Activated T-helper 1 cell treated with Interleukin-2 at 50 U/mL for 16 hours (primary cell): ENCODE results near the gene COL27A1.

Experiments
- DNase-seq: peaks from one replicate; pipeline ENCODE4 v3.0.0-alpha.2; 2020; ENCODE audit warnings: low read depth

Gene COL27A1

DNA sequence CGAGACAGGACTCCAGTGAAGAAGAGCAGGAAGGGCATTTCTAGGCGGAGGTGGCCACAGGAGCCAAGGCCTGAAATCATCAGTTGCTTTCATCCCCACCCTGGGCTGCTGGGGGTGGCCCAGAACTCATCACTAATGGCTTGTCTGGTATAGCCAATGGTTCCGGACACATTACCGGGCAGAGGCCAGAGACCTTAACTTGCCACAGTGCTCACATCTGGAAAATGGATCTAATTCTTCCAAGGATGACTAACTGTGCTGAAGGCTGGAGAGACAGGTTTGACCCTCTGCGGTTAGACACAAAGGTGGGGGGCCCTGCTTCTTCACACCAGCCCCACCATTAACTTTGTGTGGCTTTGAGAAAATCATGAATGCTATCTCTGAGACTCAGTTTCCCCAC lies 6.2 kb upstream of the COL27A1 start:
- DNase-seq = no peak

- DNase-seq = no peak
These were observed 5.5 kb upstream of the COL27A1 start for GRCh38 chr9:114149765-114150340.

- no peak for DNase-seq
These were observed 4.7 kb upstream of the COL27A1 start for GRCh38 chr9:114150608-114151007.

- DNase-seq = no peak
These were observed 3.8 kb upstream of the COL27A1 start for GRCh38 chr9:114151426-114151956.

- no peak for DNase-seq
These were observed 1.4 kb upstream of the COL27A1 start for GRCh38 chr9:114153761-114154599.

DNA sequence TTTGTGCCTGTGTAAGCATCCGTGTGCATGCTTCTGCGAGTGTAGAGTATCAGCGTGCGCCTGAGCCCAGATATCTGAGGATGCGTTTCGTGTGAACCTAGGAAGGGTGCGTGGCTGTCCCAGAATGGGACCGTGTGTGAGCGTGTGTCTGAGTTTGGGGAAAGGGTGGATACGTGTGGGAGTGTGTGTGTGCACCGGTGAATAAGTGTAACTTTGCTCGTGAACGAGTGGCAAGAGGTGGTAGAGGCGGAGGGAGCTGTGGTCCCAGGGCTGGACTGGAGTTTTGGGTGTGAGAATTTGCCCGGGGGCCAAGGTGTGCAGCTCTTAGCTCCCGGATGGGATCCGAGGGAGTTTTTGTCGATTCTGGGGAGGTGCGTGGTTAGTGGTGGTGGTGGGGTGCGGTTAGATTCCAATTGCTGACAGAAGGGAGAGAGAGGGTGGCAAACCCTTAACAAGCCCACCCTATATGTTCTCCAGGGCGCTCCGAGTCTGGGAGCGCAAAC lies 686 bp upstream of the COL27A1 start:
- no peak for DNase-seq

GRCh38 chr9:114155995-114156656 lies 789 bp downstream of the COL27A1 start:
- DNase-seq = no peak

DNA sequence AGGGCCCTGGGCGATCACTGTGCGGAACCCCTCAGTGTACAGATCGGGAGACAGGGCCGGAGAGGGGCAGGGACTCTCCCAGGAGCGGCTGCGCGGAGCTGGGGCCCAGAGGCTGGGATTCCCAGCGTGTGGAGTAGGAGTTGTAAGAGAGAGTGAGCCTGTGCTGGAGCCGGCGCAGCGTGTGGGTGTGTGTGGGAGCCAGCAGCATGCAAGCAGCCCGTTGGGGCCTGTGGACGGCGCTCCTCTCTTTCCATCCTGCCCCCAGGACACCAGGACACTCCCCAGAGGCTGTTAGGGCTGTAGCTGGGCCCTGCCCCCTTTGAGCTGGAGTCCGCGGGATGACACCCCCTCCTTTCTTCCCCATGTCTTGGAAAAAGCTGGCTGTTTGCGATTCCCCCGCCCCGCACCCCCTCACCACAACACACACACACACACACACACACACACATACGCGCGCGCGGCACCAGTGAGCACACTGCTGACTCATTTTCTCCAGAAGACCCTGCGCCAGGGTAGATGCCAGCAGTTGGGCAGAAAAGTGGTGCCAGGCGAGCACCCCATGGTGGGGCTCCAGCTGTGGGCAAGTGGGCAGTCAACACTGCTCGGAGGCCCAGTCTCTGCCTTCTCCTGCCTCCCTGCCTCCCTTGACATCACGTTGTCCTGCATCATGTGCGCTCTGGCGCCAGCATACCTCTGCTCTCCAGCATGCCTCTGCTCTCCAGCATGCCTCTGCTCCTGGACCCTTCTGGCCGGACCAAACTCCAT lies 1.5 kb downstream of the COL27A1 start:
- DNase-seq = no peak

GRCh38 chr9:114157516-114158176 lies 2.3 kb downstream of the COL27A1 start:
- no peak for DNase-seq

DNA sequence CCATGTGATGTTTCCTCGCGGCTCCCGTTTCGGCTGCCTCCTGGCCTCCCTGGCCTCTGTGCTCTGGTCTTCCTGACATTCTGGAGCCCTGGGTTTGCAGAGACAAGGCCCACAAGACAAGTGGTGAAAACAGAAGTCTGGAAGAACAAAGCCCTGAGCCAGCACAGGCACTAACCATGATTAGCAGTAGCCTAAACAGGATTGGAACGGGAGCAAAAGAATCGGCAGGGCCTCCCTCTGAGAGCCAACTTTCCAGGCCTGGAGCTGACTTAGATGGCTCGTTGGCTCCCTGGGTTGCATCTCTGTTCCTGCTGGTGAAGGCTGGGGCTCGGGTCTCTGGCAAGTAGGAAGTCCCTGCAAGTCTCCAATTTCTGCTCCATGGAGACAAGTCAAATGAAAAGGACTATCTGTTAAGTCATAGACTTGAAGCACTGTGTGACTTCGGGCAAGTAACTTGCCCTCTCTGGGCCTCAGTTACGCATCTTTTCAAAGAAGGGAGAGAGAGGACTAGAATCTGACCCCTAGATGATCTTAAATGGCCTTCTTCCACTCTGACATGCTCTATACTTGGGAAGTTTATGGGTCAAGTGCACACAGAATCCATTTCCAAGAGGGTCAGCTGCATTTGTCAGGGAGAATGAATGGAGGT lies 3.3 kb downstream of the COL27A1 start:
- DNase-seq = no peak

GRCh38 chr9:114159691-114160090 lies 4.4 kb downstream of the COL27A1 start:
- DNase-seq = no peak

GRCh38 chr9:114161513-114161912 lies 6.2 kb downstream of the COL27A1 start:
- no peak for DNase-seq

GRCh38 chr9:114163517-114163951 lies 8.2 kb downstream of the COL27A1 start:
- no peak for DNase-seq

DNA sequence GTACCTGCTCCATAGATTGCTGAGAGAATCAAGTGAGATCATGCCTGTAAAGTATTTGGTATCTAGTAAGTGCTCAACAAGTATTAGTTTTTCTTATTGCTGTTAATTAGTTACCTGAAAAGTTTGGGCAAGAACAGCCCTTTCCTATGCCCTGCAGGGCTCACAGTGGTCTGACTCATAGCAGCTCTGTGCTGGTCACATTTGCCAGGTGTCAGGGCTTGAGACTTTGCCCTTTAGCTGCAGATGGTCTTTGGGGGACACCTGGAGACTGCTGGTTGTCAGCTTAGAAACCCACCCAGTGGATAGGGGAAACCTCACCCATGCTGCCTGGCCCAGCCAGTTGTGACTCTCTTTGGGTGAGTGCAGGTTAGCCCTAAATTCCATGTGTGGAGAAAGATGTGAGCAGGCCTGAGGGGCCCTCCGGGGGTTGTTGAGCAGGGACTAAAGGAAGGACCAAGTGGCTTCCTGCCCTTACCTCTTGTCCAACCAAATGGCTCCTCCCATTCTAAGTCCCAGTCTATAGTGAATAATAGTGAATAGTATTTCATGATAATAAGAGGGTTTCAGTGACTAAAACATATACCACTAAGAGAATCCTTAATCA lies 9.0 kb downstream of the COL27A1 start:
- no peak for DNase-seq

DNA sequence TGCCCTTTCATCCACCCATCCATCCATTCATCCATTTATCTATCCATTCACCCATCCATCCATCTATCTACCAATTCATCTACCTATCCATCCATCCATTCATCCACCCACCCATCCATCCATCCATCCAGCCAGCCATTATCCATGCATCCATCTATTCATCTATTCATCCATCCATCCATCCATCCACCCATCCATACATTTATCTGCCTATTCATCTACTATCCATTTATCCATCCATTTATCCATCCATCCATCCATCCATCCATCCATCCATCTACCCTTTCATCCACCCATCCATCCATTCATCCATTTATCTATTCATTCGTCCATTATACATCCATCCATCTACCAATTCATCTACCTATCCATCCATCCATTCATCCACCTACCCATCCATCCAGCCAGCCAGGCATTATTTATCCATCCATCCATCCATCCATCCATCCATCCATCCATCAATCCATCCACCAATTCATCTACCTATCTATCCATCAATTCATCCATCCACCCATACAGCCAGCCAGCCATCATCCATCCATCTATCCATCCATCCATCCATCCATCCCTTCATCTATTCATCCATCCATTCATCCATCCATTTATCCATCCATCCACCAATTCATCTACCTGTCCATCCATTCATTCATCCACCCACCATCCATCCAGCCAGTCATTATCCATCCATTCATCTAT lies 10.2 kb downstream of the COL27A1 start:
- no peak for DNase-seq

DNA sequence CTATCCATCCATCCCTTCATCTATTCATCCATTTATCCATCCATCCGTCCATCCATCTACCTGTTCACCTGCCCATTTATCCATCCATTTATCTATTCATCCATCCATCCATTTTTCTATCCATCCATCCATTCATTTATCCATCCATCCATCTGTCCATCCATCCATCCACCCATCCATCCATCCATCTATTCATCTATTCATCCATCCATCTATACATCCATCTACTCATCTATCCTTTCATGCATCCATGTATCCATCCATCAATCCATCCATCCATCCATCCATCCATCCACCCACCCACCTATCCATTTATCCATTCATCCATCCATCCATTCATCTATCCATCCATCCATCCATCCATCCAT lies 10.8 kb downstream of the COL27A1 start:
- DNase-seq = no peak

DNA sequence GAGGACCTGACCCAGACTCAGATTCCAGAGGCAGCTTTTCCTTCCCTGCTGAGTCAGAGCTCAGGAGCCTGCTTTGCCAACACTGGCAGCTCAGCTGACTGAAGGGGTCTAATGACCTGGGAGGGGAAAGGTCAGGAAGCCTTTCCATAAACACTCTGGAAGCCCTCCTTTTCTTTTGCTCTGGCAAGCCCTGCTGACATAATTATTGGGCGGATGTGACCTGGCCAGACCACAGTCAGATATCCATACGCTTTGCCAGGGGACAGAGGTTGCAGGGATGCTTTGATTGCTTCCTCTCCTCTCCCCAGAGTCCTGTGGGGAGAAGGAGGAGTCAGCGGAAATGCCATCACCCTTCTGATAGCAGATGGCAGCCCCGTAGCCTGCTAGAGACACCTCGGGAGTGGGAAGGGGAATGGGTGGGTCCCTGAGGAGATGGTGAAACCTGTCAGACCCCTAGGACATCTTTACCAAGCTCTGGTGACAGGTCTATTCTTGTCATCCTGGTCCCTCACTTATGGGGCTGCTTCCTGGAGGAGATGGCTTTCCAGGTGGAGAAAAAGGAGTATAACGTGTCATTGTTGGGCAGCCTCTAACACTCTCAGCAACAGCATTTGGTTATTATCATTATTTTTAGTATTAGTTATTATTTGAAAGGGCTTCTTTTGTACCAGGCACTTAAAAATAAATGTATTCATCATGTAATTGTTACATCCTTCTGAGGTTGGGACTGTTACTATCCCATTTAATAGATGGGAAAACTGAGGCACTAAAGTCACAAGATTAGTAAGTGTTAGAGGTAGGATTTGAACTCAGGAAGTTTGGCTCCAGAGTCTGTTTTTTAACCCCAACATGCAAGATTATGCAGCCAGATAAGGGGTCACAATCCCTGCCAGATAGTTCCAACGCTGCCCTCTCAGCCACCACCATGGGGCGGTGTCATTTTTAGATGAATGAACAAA lies 11.6 kb downstream of the COL27A1 start:
- no peak for DNase-seq

- DNase-seq = no peak
These were observed 12.3 kb downstream of the COL27A1 start for GRCh38 chr9:114167591-114168091.
